ENCODE measurements around the gene DCDC2B.

DCDC2B gene

GRCh38 chr1:32223683-32224082, 14.8 kb downstream of the DCDC2B start:
- no peak for DNase-seq (ENCODE audit: low spot score)

- DNase-seq (ENCODE audit: low spot score), result no peak
Measured at GRCh38 chr1:32224285-32224684, 15.4 kb downstream of the DCDC2B start.

GRCh38 chr1:32228771-32229170, 19.9 kb downstream of the DCDC2B start:
- no peak for DNase-seq (ENCODE audit: low spot score)

GRCh38 chr1:32231843-32232432, 23.0 kb downstream of the DCDC2B start:
- no peak for DNase-seq (ENCODE audit: low spot score)

- DNase-seq (ENCODE audit: low spot score), result no peak
Measured at GRCh38 chr1:32232558-32233304, 23.8 kb downstream of the DCDC2B start.

GRCh38 chr1:32234792-32235191, 25.9 kb downstream of the DCDC2B start:
- no peak for DNase-seq (ENCODE audit: low spot score)

- DNase-seq (ENCODE audit: low spot score), result no peak
Measured at GRCh38 chr1:32239337-32239736, 30.4 kb downstream of the DCDC2B start.

GRCh38 chr1:32239790-32240139, 30.9 kb downstream of the DCDC2B start:
- no peak for DNase-seq (ENCODE audit: low spot score)

GRCh38 chr1:32240140-32240951, 31.5 kb downstream of the DCDC2B start:
- peak; percentile 71 for DNase-seq (ENCODE audit: low spot score)

- DNase-seq (ENCODE audit: low spot score), result peak; percentile 67
Measured at GRCh38 chr1:32241001-32241763, 32.3 kb downstream of the DCDC2B start.

GRCh38 chr1:32242341-32242851, 33.5 kb downstream of the DCDC2B start:
- DNase-seq (ENCODE audit: low spot score), result no peak

- peak; percentile 83 for DNase-seq (ENCODE audit: low spot score)
Measured at GRCh38 chr1:32246888-32247273, 38.0 kb downstream of the DCDC2B start, which contains the start of gene FAM167B. FAM167B (plus strand) TSS chr1:32247222; CDS start chr1:32247422, 200 bp downstream.

GRCh38 chr1:32247452-32247851, 38.6 kb downstream of the DCDC2B start:
- no peak for DNase-seq (ENCODE audit: low spot score)

GRCh38 chr1:32247983-32248889, 39.3 kb downstream of the DCDC2B start:
- DNase-seq (ENCODE audit: low spot score), result peak; percentile 68

- DNase-seq (ENCODE audit: low spot score), result no peak
Measured at GRCh38 chr1:32249831-32250525, 41.1 kb downstream of the DCDC2B start.

- peak; percentile 2 for DNase-seq (ENCODE audit: low spot score)
Measured at GRCh38 chr1:32250893-32251716, 42.2 kb downstream of the DCDC2B start, which contains the start of gene LCK. LCK (plus strand) TSS chr1:32251265; CDS start chr1:32274330, 23,065 bp downstream.

- no peak for DNase-seq (ENCODE audit: low spot score)
Measured at GRCh38 chr1:32255072-32256071, 46.5 kb downstream of the DCDC2B start.
